Spinal cord (tissue), 10 donors: ENCODE results near the gene EXOC8. TPM values are rescaled to one million over a fixed set of nuclear protein-coding genes. Genes with fewer than 3 reads are reported as not detected.
A peak's percentile ranks its signal among the peaks of the same experiment; 100 is the strongest.

Experiments
- DNase-seq, 6 donors: peaks; one replicate each; pipeline versions ENCODE4 v3.0.0 to v3.0.0-alpha.2; 2013 to 2015; ENCODE audit warnings: low spot score in 6 of 6, low read depth in 4 of 6
- H3K27ac ChIP-seq: one replicate; pipeline ENCODE4 v1.5.1; 2013; ENCODE audit warnings: low read depth, low read length, control low read depth
- H3K27me3 ChIP-seq: one replicate; pipeline ENCODE4 v1.6.1; 2013; ENCODE audit warnings: low read length; ENCODE audit not compliant: control insufficient read depth, insufficient read depth
- H3K36me3 ChIP-seq: one replicate; pipeline ENCODE4 v1.6.1; 2013; ENCODE audit warnings: low read length; ENCODE audit not compliant: control insufficient read depth, insufficient read depth
- H3K4me1 ChIP-seq: one replicate; pipeline ENCODE4 v1.6.1; 2013; ENCODE audit warnings: low read length; ENCODE audit not compliant: control insufficient read depth, insufficient read depth
- H3K4me3 ChIP-seq: one replicate; pipeline ENCODE4 v1.5.1; 2013; ENCODE audit warnings: low read depth, low read length, control low read depth
- H3K9me3 ChIP-seq: one replicate; pipeline ENCODE4 v1.6.1; 2013; ENCODE audit warnings: low read length; ENCODE audit not compliant: control insufficient read depth, insufficient read depth
- WGBS: methylation state at CpG from one replicate; pipeline ENCODE4 v1.1.5; 2013; ENCODE audit warnings: missing lambda C conversion rate; ENCODE audit not compliant: insufficient coverage; 5-methylcytosine and 5-hydroxymethylcytosine counted together
- long read RNA-seq, 4 donors: transcript quantifications; one replicate each; lab custom pipeline, GENCODE V29; 2026
- polyA plus RNA-seq, 2 donors: library from polyadenylated mRNA; unstranded; fragments of 120-200 nt; gene quantifications; one replicate each; pipeline ENCODE4 v1.2.1, GENCODE V29; 2013; ENCODE audit not compliant: insufficient read length in 2 of 2
- total RNA-seq, 2 donors: library from RNA; depleted of rRNA in 1 of 2; stranded (reverse); fragments of 120-200 nt in 1 of 2; fragments of >200 nt in 1 of 2; gene quantifications; one replicate each; pipeline versions ENCODE4 v1.2.3 to v1.2.4, GENCODE V29; 2013 to 2014
- donor health status: healthy.

The EXOC8 gene
- total RNA-seq = 10 to 100 TPM; 13.3 to 26.9 TPM
- polyA plus RNA-seq = 10 to 100 TPM; 11.5 to 14.5 TPM
- long read RNA-seq, donor 1, full-length matches to known transcripts = 28 of 28 reads
- long read RNA-seq, donor 1, partial matches to known transcripts = 0 of 28 reads
- long read RNA-seq, donor 1, other reads (novel, unspliced or antisense) = 0 of 28 reads
- long read RNA-seq, donor 2, full-length matches to known transcripts = 5 of 5 reads
- long read RNA-seq, donor 2, partial matches to known transcripts = 0 of 5 reads
- long read RNA-seq, donor 2, other reads (novel, unspliced or antisense) = 0 of 5 reads
- long read RNA-seq, donor 3, full-length matches to known transcripts = 8 of 8 reads
- long read RNA-seq, donor 3, partial matches to known transcripts = 0 of 8 reads
- long read RNA-seq, donor 3, other reads (novel, unspliced or antisense) = 0 of 8 reads
- long read RNA-seq, donor 4, full-length matches to known transcripts = 7 of 7 reads
- long read RNA-seq, donor 4, partial matches to known transcripts = 0 of 7 reads
- long read RNA-seq, donor 4, other reads (novel, unspliced or antisense) = 0 of 7 reads

- Histone ChIP-seq H3K27me3 (no peaks in the 10 kb centered on the region), H3K27ac (peak within 1 kb of the TSS; percentile 92), H3K4me3 (peak within 1 kb of the TSS; percentile 93), H3K4me1 (peaks cover 31% of the 10 kb centered on the region), H3K9me3 (no peaks in the 10 kb centered on the region), H3K36me3 (peaks cover 11% of the 10 kb centered on the region)
- peak; percentile 97 to 100 (median 99) for DNase-seq
- 0% methylated on average over 74 of the region's 74 CpGs for WGBS
Observed at GRCh38 chr1:231337472-231338269, at the start of gene EXOC8. TSS of gene EXOC8 (minus strand) at chr1:231337852. CDS start at chr1:231337745, 107 bp downstream.

- Histone ChIP-seq H3K27ac (no peak overlapping the region), H3K4me1 (peaks cover 7% of the 10 kb centered on the region), H3K27me3 (no peaks in the 10 kb centered on the region), H3K36me3 (peaks cover 4% of the 10 kb centered on the region), H3K9me3 (no peaks in the 10 kb centered on the region), H3K4me3 (no peak overlapping the region)
- no peak for DNase-seq
Observed at GRCh38 chr1:231386466-231386865, 48.8 kb upstream of the EXOC8 start.

- Histone ChIP-seq H3K36me3 (peaks cover 4% of the 10 kb centered on the region), H3K4me1 (peaks cover 7% of the 10 kb centered on the region), H3K27ac (no peak overlapping the region), H3K27me3 (no peaks in the 10 kb centered on the region), H3K4me3 (no peak overlapping the region), H3K9me3 (no peaks in the 10 kb centered on the region)
- peak in 1 of 6 donors; percentile 8 for DNase-seq
- WGBS = 64% methylated on average over 2 of the region's 2 CpGs
Observed at GRCh38 chr1:231385416-231385748, 47.7 kb upstream of the EXOC8 start.

- Histone ChIP-seq H3K27ac (no peak overlapping the region), H3K4me3 (no peak overlapping the region), H3K9me3 (no peaks in the 10 kb centered on the region), H3K36me3 (peaks cover 4% of the 10 kb centered on the region), H3K27me3 (no peaks in the 10 kb centered on the region), H3K4me1 (peaks cover 7% of the 10 kb centered on the region)
- WGBS = 75% methylated on average over 4 of the region's 6 CpGs
- DNase-seq = peak in 2 of 6 donors; percentile 13 to 25
Observed at GRCh38 chr1:231384696-231385415, 47.2 kb upstream of the EXOC8 start.

- no peaks in the 10 kb centered on the region for H3K9me3 ChIP-seq
- WGBS = 0% methylated on average over 1 of the region's 5 CpGs
- H3K4me3 ChIP-seq = no peak overlapping the region
- H3K27ac ChIP-seq = no peak overlapping the region
- peak in 1 of 6 donors; percentile 34 for DNase-seq
- H3K36me3 ChIP-seq = no peaks in the 10 kb centered on the region
- H3K27me3 ChIP-seq = no peaks in the 10 kb centered on the region
- peaks cover 7% of the 10 kb centered on the region for H3K4me1 ChIP-seq
Observed at GRCh38 chr1:231383159-231383860, 45.7 kb upstream of the EXOC8 start.

GRCh38 chr1:231382426-231382825, 44.8 kb upstream of the EXOC8 start:
- Histone ChIP-seq H3K27me3 (no peaks in the 10 kb centered on the region), H3K36me3 (no peaks in the 10 kb centered on the region), H3K4me3 (no peak overlapping the region), H3K4me1 (peaks cover 7% of the 10 kb centered on the region), H3K9me3 (no peaks in the 10 kb centered on the region), H3K27ac (no peak overlapping the region)
- 100% methylated on average over 1 of the region's 3 CpGs for WGBS
- DNase-seq = no peak

- H3K4me1 ChIP-seq = peaks cover 7% of the 10 kb centered on the region
- H3K36me3 ChIP-seq = no peaks in the 10 kb centered on the region
- no peaks in the 10 kb centered on the region for H3K27me3 ChIP-seq
- H3K9me3 ChIP-seq = no peaks in the 10 kb centered on the region
- DNase-seq = no peak
- no peak overlapping the region for H3K27ac ChIP-seq
- no CpG with 5 or more reads among the region's 2 CpGs for WGBS
- H3K4me3 ChIP-seq = no peak overlapping the region
Observed at GRCh38 chr1:231381729-231382128, 44.1 kb upstream of the EXOC8 start.

GRCh38 chr1:231376875-231377549, 39.4 kb upstream of the EXOC8 start:
- H3K9me3 ChIP-seq = no peaks in the 10 kb centered on the region
- no peaks in the 10 kb centered on the region for H3K36me3 ChIP-seq
- peak in 1 of 6 donors; percentile 30 for DNase-seq
- H3K4me1 ChIP-seq = no peaks in the 10 kb centered on the region
- H3K27me3 ChIP-seq = no peaks in the 10 kb centered on the region
- 82% methylated on average over 5 of the region's 5 CpGs for WGBS
- no peak overlapping the region for H3K27ac ChIP-seq
- H3K4me3 ChIP-seq = no peak overlapping the region
